ENCODE measurements around the gene GSDME. TPM values are rescaled to one million over a fixed set of nuclear protein-coding genes. Genes with fewer than 3 reads are reported as not detected.

The GSDME gene
- total and polyA plus RNA-seq, 7 donors = 4.9 to 32.1 (median 14.1) TPM

- no peaks in the 10 kb centered on the region for H3K36me3 ChIP-seq (ENCODE audit: insufficient read depth in 1 of 2, low read depth in 1 of 2)
- no peak overlapping the region for H3K4me3 ChIP-seq
- no peak overlapping the region for H3K27ac ChIP-seq
- ATAC-seq (no peak), DNase-seq (no peak)
- no peak for TF ChIP-seq CTCF (IDR thresholded peaks at IDR 0.05)
- H3K4me1 ChIP-seq = no peaks in the 10 kb centered on the region
- H3K27me3 ChIP-seq (ENCODE audit: insufficient read depth in 3 of 3, low read length in 2 of 3) = no peaks in the 10 kb centered on the region
- H3K9me3 ChIP-seq = no peaks in the 10 kb centered on the region
- intact Hi-C loops (cut with DNase I) = no loop called here
Measured at GRCh38 chr7:24657980-24658379, 99.3 kb downstream of the GSDME start.

- no peak overlapping the region for H3K4me3 ChIP-seq
- no peak overlapping the region for H3K27ac ChIP-seq
- H3K27me3 ChIP-seq (ENCODE audit: insufficient read depth in 3 of 3, low read length in 2 of 3) = no peaks in the 10 kb centered on the region
- TF ChIP-seq CTCF (IDR thresholded peaks at IDR 0.05) = no peak
- DNase-seq (no peak), ATAC-seq (no peak)
- H3K36me3 ChIP-seq (ENCODE audit: insufficient read depth in 1 of 2, low read depth in 1 of 2) = peaks cover 0 to 1% of the 10 kb centered on the region in 2 donors
- no peaks in the 10 kb centered on the region for H3K4me1 ChIP-seq
- intact Hi-C loops (cut with DNase I) = no loop called here
- WGBS, 3 donors = 81 to 87% (median 82%) methylated on average over 6 of the region's 6 CpGs
- H3K9me3 ChIP-seq = no peaks in the 10 kb centered on the region
Measured at GRCh38 chr7:24656608-24657007, 100.7 kb downstream of the GSDME start.

GRCh38 chr7:24654305-24654704 lies 103.0 kb downstream of the GSDME start:
- no peak for TF ChIP-seq CTCF (IDR thresholded peaks at IDR 0.05)
- no peaks in the 10 kb centered on the region for H3K27me3 ChIP-seq (ENCODE audit: insufficient read depth in 3 of 3, low read length in 2 of 3)
- DNase-seq (no peak), ATAC-seq (no peak)
- H3K4me1 ChIP-seq = no peaks in the 10 kb centered on the region
- no peak overlapping the region for H3K27ac ChIP-seq
- intact Hi-C loops (cut with DNase I) = no loop called here
- H3K4me3 ChIP-seq = no peak overlapping the region
- H3K9me3 ChIP-seq = no peaks in the 10 kb centered on the region
- WGBS, 3 donors = 62 to 70% (median 70%) methylated on average over 1 of the region's 1 CpG
- peaks cover 0 to 16% of the 10 kb centered on the region in 2 donors for H3K36me3 ChIP-seq (ENCODE audit: insufficient read depth in 1 of 2, low read depth in 1 of 2)

GRCh38 chr7:24653316-24654085 lies 103.8 kb downstream of the GSDME start:
- no peaks in the 10 kb centered on the region for H3K27me3 ChIP-seq (ENCODE audit: insufficient read depth in 3 of 3, low read length in 2 of 3)
- ATAC-seq (peak in 2 of 4 donors; percentile 37 to 64), DNase-seq (no peak)
- WGBS, 3 donors = 27 to 51% (median 30%) methylated on average over 4 of the region's 4 CpGs
- intact Hi-C loops (cut with DNase I) = no loop called here
- peak overlapping the region; percentile 31 for H3K4me3 ChIP-seq
- no peak overlapping the region for H3K27ac ChIP-seq
- H3K9me3 ChIP-seq = no peaks in the 10 kb centered on the region
- H3K4me1 ChIP-seq = no peaks in the 10 kb centered on the region
- TF ChIP-seq CTCF (IDR thresholded peaks at IDR 0.05) = no peak
- H3K36me3 ChIP-seq (ENCODE audit: insufficient read depth in 1 of 2, low read depth in 1 of 2) = peaks cover 0 to 16% of the 10 kb centered on the region in 2 donors

All from psoas muscle (tissue), 8 donors.